ENCODE data around the gene SUGCT. TPM values are rescaled to one million over a fixed set of nuclear protein-coding genes. Genes with fewer than 3 reads are reported as not detected.

Gene SUGCT
- total RNA-seq, 6 donors from 2014 or later, result 1.4 to 3.1 (median 1.7) TPM; not detected in 1

DNA sequence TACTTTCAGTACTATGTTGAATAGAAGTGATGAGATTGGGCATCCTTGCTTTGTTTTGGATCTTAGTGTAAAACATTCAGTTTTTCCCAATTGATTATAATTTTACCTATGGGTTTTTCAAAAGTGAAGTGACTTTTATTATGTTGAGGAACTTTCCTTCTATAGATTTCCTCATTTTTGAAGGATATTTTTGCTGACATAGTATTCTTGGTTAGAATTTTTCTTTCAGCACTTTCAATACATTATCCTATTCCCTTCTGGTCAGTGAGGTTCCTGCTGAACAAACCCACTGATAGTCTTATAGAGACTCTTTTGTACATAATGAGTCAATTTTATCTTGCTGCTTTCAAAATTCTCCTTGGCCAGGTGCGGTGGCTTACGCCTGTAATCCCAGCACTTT is 297.2 kb downstream of the SUGCT start:
- H3K4me3 ChIP-seq, result no peak overlapping the region
- no peak for DNase-seq
- H3K9me3 ChIP-seq, result peaks cover 0 to 7% (median 5%) of the 10 kb centered on the region in 4 donors
- H3K27ac ChIP-seq, result no peak overlapping the region
- H3K36me3 ChIP-seq, result no peaks in the 10 kb centered on the region
- H3K27me3 ChIP-seq, result no peaks in the 10 kb centered on the region
- ATAC-seq (ENCODE audit: low FRiP score in 2 of 2), result no peak
- no peak for TF ChIP-seq POLR2AphosphoS5 (IDR thresholded peaks at IDR 0.05)
- no peaks in the 10 kb centered on the region for H3K4me1 ChIP-seq
- WGBS, 2 donors, result 98% methylated on average over 2 of the region's 2 CpGs

DNA sequence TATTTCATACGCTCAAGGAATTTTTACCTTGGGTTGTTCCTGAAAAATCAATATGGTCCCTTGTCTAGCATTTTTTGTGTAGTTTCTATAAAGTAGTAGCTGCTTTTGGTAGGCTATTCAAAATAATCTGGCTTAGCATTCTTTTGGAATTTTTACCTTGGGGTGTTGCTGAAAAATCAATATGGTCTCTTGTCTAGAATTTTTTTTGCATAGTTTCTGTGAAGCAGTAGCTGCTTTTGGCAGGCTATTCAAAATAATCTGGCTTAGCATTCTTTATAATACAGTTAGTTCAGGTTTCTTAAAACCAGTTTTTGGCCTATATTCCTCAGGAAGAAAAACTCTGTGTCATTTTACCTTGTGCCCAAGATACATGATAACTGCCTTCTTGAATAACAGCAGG is 301.9 kb downstream of the SUGCT start:
- H3K27me3 ChIP-seq, result no peaks in the 10 kb centered on the region
- DNase-seq (no peak), ATAC-seq (ENCODE audit: low FRiP score in 2 of 2) (no peak)
- 94 to 97% methylated on average over 1 of the region's 1 CpG for WGBS, 2 donors
- no peak overlapping the region for H3K27ac ChIP-seq
- H3K36me3 ChIP-seq, result no peaks in the 10 kb centered on the region
- H3K9me3 ChIP-seq, result peaks cover 3 to 10% (median 6%) of the 10 kb centered on the region in 4 donors
- TF ChIP-seq, protein P1, sequence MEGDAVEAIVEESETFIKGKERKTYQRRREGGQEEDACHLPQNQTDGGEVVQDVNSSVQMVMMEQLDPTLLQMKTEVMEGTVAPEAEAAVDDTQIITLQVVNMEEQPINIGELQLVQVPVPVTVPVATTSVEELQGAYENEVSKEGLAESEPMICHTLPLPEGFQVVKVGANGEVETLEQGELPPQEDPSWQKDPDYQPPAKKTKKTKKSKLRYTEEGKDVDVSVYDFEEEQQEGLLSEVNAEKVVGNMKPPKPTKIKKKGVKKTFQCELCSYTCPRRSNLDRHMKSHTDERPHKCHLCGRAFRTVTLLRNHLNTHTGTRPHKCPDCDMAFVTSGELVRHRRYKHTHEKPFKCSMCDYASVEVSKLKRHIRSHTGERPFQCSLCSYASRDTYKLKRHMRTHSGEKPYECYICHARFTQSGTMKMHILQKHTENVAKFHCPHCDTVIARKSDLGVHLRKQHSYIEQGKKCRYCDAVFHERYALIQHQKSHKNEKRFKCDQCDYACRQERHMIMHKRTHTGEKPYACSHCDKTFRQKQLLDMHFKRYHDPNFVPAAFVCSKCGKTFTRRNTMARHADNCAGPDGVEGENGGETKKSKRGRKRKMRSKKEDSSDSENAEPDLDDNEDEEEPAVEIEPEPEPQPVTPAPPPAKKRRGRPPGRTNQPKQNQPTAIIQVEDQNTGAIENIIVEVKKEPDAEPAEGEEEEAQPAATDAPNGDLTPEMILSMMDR (IDR thresholded peaks at IDR 0.05), result no peak
- TF ChIP-seq POLR2AphosphoS5 (IDR thresholded peaks at IDR 0.05) (no peak), EP300 (IDR thresholded peaks at IDR 0.05) (no peak), POLR2A (IDR thresholded peaks at IDR 0.05) (no peak)
- no peaks in the 10 kb centered on the region for H3K4me1 ChIP-seq
- no peak overlapping the region for H3K4me3 ChIP-seq

DNA sequence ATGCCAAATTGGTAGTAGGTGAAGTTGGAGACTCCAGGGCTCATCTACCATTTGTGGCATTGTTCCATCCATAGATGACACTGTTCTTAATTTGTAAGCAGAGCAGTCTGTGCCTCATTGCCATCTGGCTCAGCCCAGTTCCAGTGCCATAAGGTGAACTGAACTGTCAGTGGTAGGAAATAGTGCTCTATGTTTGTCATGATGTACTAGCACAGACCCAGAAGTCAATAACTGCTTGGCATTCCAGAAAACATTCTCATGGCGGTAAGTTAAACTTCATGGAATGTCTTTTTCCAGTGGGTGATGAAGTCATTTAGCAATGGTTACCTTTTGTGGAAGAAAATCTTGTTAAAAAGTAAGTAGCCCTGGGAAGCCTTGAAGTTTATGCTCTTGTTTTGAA is 302.7 kb downstream of the SUGCT start:
- H3K36me3 ChIP-seq, result no peaks in the 10 kb centered on the region
- TF ChIP-seq POLR2A (IDR thresholded peaks at IDR 0.05) (no peak), EP300 (IDR thresholded peaks at IDR 0.05) (no peak), POLR2AphosphoS5 (IDR thresholded peaks at IDR 0.05) (no peak)
- TF ChIP-seq, protein P1 (IDR thresholded peaks at IDR 0.05), result no peak
- ATAC-seq (ENCODE audit: low FRiP score in 2 of 2), result no peak
- H3K4me1 ChIP-seq, result no peaks in the 10 kb centered on the region
- no peaks in the 10 kb centered on the region for H3K27me3 ChIP-seq
- H3K4me3 ChIP-seq, result no peak overlapping the region
- H3K27ac ChIP-seq, result no peak overlapping the region
- WGBS, 2 donors, result 74 to 78% methylated on average over 1 of the region's 1 CpG
- DNase-seq, result no peak
- H3K9me3 ChIP-seq, result peaks cover 3 to 8% (median 5%) of the 10 kb centered on the region in 4 donors

DNA sequence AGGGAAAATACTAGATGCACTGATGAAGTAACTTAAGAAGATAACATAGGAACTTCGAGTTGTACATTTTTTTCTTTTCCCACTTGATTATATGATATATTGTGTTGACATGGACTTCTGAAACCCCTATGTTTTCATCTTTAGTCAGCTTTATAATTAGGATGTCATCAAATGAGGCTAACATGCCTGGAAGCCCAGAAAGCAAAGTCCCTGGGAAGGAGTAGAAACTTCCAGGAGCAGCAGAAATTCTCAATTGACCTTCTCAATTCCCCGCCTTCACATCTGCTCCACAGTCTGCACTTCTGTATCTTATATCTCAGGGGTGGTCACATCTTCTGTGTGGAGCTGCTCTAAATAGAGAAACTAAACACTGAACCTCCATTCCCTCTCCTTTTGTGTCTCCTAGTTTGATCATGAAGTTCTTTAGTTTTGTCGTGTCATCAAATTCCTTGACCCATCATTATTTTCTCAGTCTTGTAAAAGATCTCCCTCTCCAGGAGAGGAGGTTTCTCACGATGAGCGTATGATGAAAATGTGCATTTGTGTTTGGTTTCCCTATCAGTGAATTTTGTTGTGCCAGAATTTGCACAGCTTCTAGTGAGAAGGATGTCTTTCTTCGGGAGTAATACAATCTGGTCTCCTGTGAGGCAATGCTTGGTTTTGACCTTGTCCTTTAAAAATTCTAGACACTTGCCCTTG is 303.3 kb downstream of the SUGCT start:
- WGBS, 2 donors, result 87% methylated on average over 6 of the region's 6 CpGs
- no peaks in the 10 kb centered on the region for H3K27me3 ChIP-seq
- peaks cover 0 to 5% (median 5%) of the 10 kb centered on the region in 4 donors for H3K9me3 ChIP-seq
- no peak overlapping the region for H3K4me3 ChIP-seq
- H3K4me1 ChIP-seq, result no peaks in the 10 kb centered on the region
- TF ChIP-seq, protein P1 (IDR thresholded peaks at IDR 0.05), result no peak
- TF ChIP-seq POLR2AphosphoS5 (IDR thresholded peaks at IDR 0.05), result no peak
- no peak for DNase-seq
- no peak overlapping the region for H3K27ac ChIP-seq
- H3K36me3 ChIP-seq, result no peaks in the 10 kb centered on the region
- no peak for ATAC-seq (ENCODE audit: low FRiP score in 2 of 2)

DNA sequence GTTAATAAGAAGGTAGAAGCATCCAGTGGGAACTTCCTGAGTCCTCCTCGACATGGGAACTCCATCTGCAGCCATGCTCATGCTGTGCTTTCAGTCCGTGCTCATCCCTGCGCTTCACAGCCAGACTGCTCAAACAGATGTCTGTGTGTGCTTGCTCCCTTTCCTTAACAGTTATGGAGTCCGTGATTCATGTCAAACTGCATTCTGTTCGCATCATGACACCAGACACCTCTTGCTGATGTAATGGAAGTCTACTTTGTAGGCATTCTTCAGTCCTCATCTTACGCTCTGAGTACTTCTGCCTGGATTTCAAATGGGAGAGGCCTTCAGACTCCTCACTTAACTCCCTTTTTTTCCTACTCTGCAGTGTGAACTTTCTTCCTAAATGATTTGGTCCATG is 304.9 kb downstream of the SUGCT start:
- H3K27me3 ChIP-seq, result no peaks in the 10 kb centered on the region
- H3K4me3 ChIP-seq, result no peak overlapping the region
- H3K4me1 ChIP-seq, result no peaks in the 10 kb centered on the region
- DNase-seq (no peak), ATAC-seq (ENCODE audit: low FRiP score in 2 of 2) (no peak)
- H3K36me3 ChIP-seq, result no peaks in the 10 kb centered on the region
- H3K27ac ChIP-seq, result no peak overlapping the region
- WGBS, 2 donors, result 89 to 91% methylated on average over 6 of the region's 6 CpGs
- peaks cover 0 to 5% (median 5%) of the 10 kb centered on the region in 4 donors for H3K9me3 ChIP-seq
- TF ChIP-seq EP300 (IDR thresholded peaks at IDR 0.05) (no peak), POLR2AphosphoS5 (IDR thresholded peaks at IDR 0.05) (no peak)
- TF ChIP-seq, protein P1 (IDR thresholded peaks at IDR 0.05), result no peak
